Body of pancreas (tissue), 4 donors: Measurements from ENCODE around the gene ZFAND3. TPM values are rescaled to one million over a fixed set of nuclear protein-coding genes. Genes with fewer than 3 reads are reported as not detected.

Experiments
- ATAC-seq: fragments of 150-250 bp; one replicate; pipeline ENCODE4 v1.9.1; 2016
- DNase-seq, 4 donors: peaks; one replicate each; pipeline ENCODE4 v3.0.0-alpha.2; 2019
- H3K27ac ChIP-seq, 4 donors: fragments of 200-600 bp; sonication (generic); 1 replicate in 3 of 4; 2 replicates in 1 of 4; pipeline versions ENCODE4 v1.5.1 to v1.6.1; 2016 to 2019; ENCODE audit warnings: mild to moderate bottlenecking in 1 of 4, mixed read lengths in 1 of 4, moderate library complexity in 1 of 4
- H3K27me3 ChIP-seq, 2 donors: fragments of 200-600 bp; sonication (generic); one replicate each; pipeline ENCODE4 v1.6.0; 2016; ENCODE audit warnings: mild to moderate bottlenecking in 1 of 2
- H3K36me3 ChIP-seq, 2 donors: fragments of 200-600 bp; sonication (generic); replicated peaks in 1 of 2; 2 replicates each; pipeline ENCODE4 v1.5.1; 2016; ENCODE audit warnings: low read depth in 2 of 2; ENCODE audit not compliant: insufficient read depth in 1 of 2
- H3K4me1 ChIP-seq: fragments of 200-600 bp; sonication (generic); one replicate; pipeline ENCODE4 v1.6.0; 2016
- H3K4me3 ChIP-seq, 2 donors: fragments of 200-600 bp; sonication (generic); 1 replicate in 1 of 2; 2 replicates in 1 of 2; pipeline ENCODE4 v1.5.1; 2016 to 2019
- H3K9me3 ChIP-seq, 3 donors: fragments of 200-600 bp; sonication (generic); 1 replicate in 2 of 3; 2 replicates in 1 of 3; pipeline ENCODE4 v1.5.1; 2016
- POLR2A ChIP-seq, 3 donors: fragments of 450-650 bp; IDR thresholded peaks; one replicate each; pipeline ENCODE4 v1.6.1; 2016; ENCODE audit warnings: antibody characterized with exemption in 3 of 3, mild to moderate bottlenecking in 2 of 3
- WGBS, 2 donors: methylation state at CpG; one replicate each; pipeline ENCODE4 v1.1.5; 2017; 5-methylcytosine and 5-hydroxymethylcytosine counted together
- intact Hi-C: fragments of 100-400 bp; cut with DNase I; formaldehyde crosslinking; loops from one replicate; pipeline ENCODE4 v1.15.1; 2023
- total RNA-seq, 2 donors: library from RNA; depleted of rRNA; stranded (reverse); fragments of >200 nt; gene quantifications; one replicate each; pipeline ENCODE4 v1.1.0, GENCODE V29; 2016
- TF ChIP-seq, protein P1 (sequence below), 7 experiments: fragments of 450-650 bp in 4 of 7; fragments of 200-600 bp in 3 of 7; sonication (generic) in 3 of 7; IDR thresholded peaks; one replicate each; pipeline ENCODE4 v1.5.1; 2016 to 2019; ENCODE audit warnings: antibody characterized with exemption in 7 of 7

ZFAND3 gene
- total RNA-seq, 2 donors from 2014 or later, result 20.8 to 27.0 TPM

DNA sequence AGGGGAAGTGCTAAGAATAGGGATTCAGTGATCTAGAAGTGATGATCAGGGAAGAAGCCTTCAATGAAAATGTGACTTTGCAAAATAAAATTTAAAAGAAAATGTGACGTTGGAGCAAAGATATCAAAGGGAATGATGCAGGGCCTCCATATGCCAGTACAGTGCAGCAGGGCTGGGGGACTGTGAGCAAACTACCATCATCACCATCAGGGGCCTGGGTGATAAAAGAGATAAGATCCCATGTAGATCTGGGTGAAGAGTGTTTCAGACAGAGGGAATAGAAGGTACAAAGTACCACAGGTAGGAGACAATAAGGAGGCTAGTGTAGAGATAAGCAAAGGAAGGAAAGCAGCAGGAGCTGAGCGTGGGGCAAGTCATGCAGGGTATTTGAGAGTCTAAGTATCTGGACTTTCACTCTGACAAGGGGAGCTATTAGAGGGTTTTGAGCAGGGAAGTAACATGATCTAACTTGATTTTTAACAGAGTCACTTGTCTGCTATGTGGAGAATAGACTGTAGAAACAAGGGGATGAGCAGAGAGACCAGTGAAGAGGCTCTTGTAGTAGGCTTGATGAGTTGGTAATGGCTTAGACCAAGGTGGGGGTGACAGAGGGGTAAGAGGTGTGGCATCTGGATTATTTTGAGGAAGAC, 295.6 kb downstream of the ZFAND3 start:
- DNase-seq (no peak), ATAC-seq (no peak)
- 92 to 95% methylated on average over 2 of the region's 2 CpGs for WGBS, 2 donors
- no peak overlapping the region for H3K27ac ChIP-seq
- no peak overlapping the region for H3K4me3 ChIP-seq
- H3K36me3 ChIP-seq, result no peaks in the 10 kb centered on the region
- no peaks in the 10 kb centered on the region for H3K27me3 ChIP-seq
- H3K9me3 ChIP-seq, result no peaks in the 10 kb centered on the region
- peaks cover 11% of the 10 kb centered on the region for H3K4me1 ChIP-seq
- no peak for TF ChIP-seq POLR2A (IDR thresholded peaks at IDR 0.05)
- TF ChIP-seq, protein P1, sequence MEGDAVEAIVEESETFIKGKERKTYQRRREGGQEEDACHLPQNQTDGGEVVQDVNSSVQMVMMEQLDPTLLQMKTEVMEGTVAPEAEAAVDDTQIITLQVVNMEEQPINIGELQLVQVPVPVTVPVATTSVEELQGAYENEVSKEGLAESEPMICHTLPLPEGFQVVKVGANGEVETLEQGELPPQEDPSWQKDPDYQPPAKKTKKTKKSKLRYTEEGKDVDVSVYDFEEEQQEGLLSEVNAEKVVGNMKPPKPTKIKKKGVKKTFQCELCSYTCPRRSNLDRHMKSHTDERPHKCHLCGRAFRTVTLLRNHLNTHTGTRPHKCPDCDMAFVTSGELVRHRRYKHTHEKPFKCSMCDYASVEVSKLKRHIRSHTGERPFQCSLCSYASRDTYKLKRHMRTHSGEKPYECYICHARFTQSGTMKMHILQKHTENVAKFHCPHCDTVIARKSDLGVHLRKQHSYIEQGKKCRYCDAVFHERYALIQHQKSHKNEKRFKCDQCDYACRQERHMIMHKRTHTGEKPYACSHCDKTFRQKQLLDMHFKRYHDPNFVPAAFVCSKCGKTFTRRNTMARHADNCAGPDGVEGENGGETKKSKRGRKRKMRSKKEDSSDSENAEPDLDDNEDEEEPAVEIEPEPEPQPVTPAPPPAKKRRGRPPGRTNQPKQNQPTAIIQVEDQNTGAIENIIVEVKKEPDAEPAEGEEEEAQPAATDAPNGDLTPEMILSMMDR (IDR thresholded peaks at IDR 0.05), result no peak
- intact Hi-C loops, result no loop called here

DNA sequence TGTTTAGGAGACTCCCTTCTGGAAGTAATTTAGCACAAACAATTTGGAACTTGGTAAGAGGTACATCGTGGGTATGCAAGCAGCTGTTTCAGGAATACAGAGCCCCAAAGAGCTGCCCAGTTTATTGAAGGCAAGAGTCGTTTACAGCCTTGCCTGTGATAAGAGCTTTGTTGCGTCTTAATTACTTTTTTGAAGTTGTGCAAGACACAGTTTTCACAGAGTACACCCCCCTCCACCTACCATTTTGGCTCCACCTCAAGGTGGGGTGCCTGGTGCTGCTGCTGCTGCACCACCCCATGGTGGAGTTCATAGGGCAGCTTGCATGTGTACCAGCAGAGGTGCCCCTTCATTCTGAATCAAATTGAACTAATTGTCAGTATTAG, 296.1 kb downstream of the ZFAND3 start:
- WGBS, 2 donors, result 73% methylated on average over 3 of the region's 3 CpGs
- Histone ChIP-seq H3K27me3 (no peaks in the 10 kb centered on the region), H3K9me3 (no peaks in the 10 kb centered on the region), H3K4me1 (peaks cover 6% of the 10 kb centered on the region), H3K36me3 (no peaks in the 10 kb centered on the region), H3K27ac (no peak overlapping the region), H3K4me3 (no peak overlapping the region)
- ATAC-seq (no peak), DNase-seq (no peak)
- TF ChIP-seq, protein P1 (IDR thresholded peaks at IDR 0.05), result no peak
- TF ChIP-seq POLR2A (IDR thresholded peaks at IDR 0.05), result no peak
- intact Hi-C loops, result no loop called here

DNA sequence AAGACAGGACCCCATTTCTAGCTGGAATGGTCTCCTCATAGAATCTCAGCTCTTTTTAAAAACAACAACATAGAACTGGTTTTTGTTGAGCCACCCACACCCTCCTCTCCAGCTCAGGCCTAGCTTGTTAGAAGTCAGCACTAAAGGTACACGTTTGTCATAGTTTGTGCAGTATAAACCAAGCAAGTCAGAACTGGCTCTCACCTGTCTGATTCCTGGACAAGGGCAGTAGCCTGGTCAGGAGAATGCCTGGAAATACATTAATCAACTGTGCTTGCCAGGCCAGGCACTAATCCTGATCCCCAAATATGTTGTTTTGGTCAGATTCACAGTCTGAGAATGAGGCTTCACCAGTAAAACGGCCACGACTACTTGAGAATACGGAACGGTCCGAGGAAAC, 296.7 kb downstream of the ZFAND3 start:
- ATAC-seq, result no peak

DNA sequence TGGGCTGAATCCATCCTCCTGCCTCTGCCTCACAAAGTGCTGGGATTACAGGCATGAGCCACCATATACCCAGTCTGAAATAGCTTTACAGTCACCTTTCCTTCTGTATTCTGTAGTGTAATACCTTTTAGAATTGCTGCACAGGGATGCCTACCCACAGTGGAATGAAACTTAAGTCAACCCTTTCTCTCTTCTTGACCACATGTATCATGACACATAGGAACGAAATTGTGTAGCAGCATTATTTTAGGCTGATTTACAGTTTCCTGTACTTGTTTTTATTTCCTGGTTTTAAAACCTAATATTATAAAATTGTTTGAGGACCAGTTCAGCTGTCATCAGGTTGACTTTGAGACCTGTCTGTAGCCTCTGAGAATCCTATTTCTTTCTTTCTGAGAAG, 297.8 kb downstream of the ZFAND3 start:
- Histone ChIP-seq H3K4me1 (no peaks in the 10 kb centered on the region), H3K27me3 (no peaks in the 10 kb centered on the region), H3K27ac (no peak overlapping the region), H3K4me3 (no peak overlapping the region), H3K9me3 (no peaks in the 10 kb centered on the region), H3K36me3 (no peaks in the 10 kb centered on the region)
- TF ChIP-seq POLR2A (IDR thresholded peaks at IDR 0.05), result no peak
- TF ChIP-seq, protein P1 (IDR thresholded peaks at IDR 0.05), result no peak
- DNase-seq (no peak), ATAC-seq (no peak)
- WGBS, 2 donors, result 70 to 94% methylated on average over 1 of the region's 1 CpG
- intact Hi-C loops, result no loop called here

More for the DNA sequence above, 296.7 kb downstream of the ZFAND3 start:
- DNase-seq, result no peak
- intact Hi-C loops, result no loop called here
- Histone ChIP-seq H3K9me3 (no peaks in the 10 kb centered on the region), H3K4me1 (no peaks in the 10 kb centered on the region), H3K27ac (no peak overlapping the region), H3K4me3 (no peak overlapping the region), H3K27me3 (no peaks in the 10 kb centered on the region), H3K36me3 (no peaks in the 10 kb centered on the region)
- 92% methylated on average over 6 of the region's 6 CpGs for WGBS, 2 donors
- no peak for TF ChIP-seq POLR2A (IDR thresholded peaks at IDR 0.05)
- TF ChIP-seq, protein P1 (IDR thresholded peaks at IDR 0.05), result no peak

DNA sequence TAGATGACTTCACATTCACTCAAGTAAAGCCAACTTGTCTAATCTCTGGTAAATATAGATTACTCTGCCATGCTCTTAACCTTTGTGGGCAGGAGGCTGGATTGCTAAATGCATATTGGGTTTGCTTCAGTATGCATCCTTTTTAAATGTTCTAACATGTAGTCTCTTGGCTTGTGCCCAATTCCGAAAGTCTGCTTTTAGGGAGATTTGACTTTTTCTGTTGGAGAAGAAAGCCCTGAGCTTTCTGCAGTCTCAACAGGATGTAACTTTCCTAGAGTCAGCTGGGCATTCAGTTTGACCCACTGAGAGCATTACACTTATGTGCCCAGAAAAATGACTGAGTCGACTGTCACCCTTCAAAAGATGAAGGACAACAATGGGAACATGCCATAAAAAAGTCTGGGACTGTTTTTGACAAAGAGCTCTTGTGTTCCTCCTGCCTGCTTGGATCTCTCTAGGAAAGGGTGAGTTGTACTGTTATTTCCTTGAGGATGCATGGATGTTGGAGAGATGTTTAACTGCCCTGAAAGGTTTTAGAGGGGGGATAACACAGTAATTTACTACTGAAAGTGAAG, 299.4 kb downstream of the ZFAND3 start:
- no peaks in the 10 kb centered on the region for H3K4me1 ChIP-seq
- DNase-seq, result no peak
- H3K36me3 ChIP-seq, result no peaks in the 10 kb centered on the region
- no peak for TF ChIP-seq POLR2A (IDR thresholded peaks at IDR 0.05)
- TF ChIP-seq, protein P1 (IDR thresholded peaks at IDR 0.05), result no peak
- H3K9me3 ChIP-seq, result no peaks in the 10 kb centered on the region
- no peak overlapping the region for H3K4me3 ChIP-seq
- no peak for ATAC-seq
- H3K27ac ChIP-seq, result no peak overlapping the region
- no peaks in the 10 kb centered on the region for H3K27me3 ChIP-seq
- intact Hi-C loops, result no loop called here
- 64 to 85% methylated on average over 2 of the region's 2 CpGs for WGBS, 2 donors
